ENCODE results near the gene MCC. TPM values are rescaled to one million over a fixed set of nuclear protein-coding genes. Genes with fewer than 3 reads are reported as not detected.

The MCC gene
- polyA plus RNA-seq, 4 donors, result 26.8 to 36.7 (median 33.1) TPM

GRCh38 chr5:113376640-113377039, 111.6 kb downstream of the MCC start:
- DNase-seq (ENCODE audit: low read depth in 4 of 4, low spot score in 3 of 4), result no peak

GRCh38 chr5:113375480-113376060, 112.7 kb downstream of the MCC start:
- peak in 3 of 4 donors; percentile 41 to 49 (median 47) for DNase-seq (ENCODE audit: low read depth in 4 of 4, low spot score in 3 of 4)

GRCh38 chr5:113373426-113373825, 114.8 kb downstream of the MCC start:
- DNase-seq (ENCODE audit: low read depth in 4 of 4, low spot score in 3 of 4), result no peak

- DNase-seq (ENCODE audit: low read depth in 4 of 4, low spot score in 3 of 4), result peak; percentile 42 to 53 (median 49)
Measured at GRCh38 chr5:113371721-113372196, 116.5 kb downstream of the MCC start.

- DNase-seq (ENCODE audit: low read depth in 4 of 4, low spot score in 3 of 4), result no peak
Measured at GRCh38 chr5:113367586-113367985, 120.7 kb downstream of the MCC start.

- DNase-seq (ENCODE audit: low read depth in 4 of 4, low spot score in 3 of 4), result no peak
Measured at GRCh38 chr5:113364466-113364865, 123.8 kb downstream of the MCC start.

GRCh38 chr5:113361701-113362100, 126.6 kb downstream of the MCC start:
- no peak for DNase-seq (ENCODE audit: low read depth in 4 of 4, low spot score in 3 of 4)

- DNase-seq (ENCODE audit: low read depth in 4 of 4, low spot score in 3 of 4), result no peak
Measured at GRCh38 chr5:113359419-113359818, 128.8 kb downstream of the MCC start.

GRCh38 chr5:113358696-113359095, 129.6 kb downstream of the MCC start:
- no peak for DNase-seq (ENCODE audit: low read depth in 4 of 4, low spot score in 3 of 4)

- DNase-seq (ENCODE audit: low read depth in 4 of 4, low spot score in 3 of 4), result no peak
Measured at GRCh38 chr5:113357696-113358476, 130.4 kb downstream of the MCC start.

- no peak for DNase-seq (ENCODE audit: low read depth in 4 of 4, low spot score in 3 of 4)
Measured at GRCh38 chr5:113356487-113356886, 131.8 kb downstream of the MCC start.

- no peak for DNase-seq (ENCODE audit: low read depth in 4 of 4, low spot score in 3 of 4)
Measured at GRCh38 chr5:113354055-113354454, 134.2 kb downstream of the MCC start.

GRCh38 chr5:113347572-113347971, 140.7 kb downstream of the MCC start:
- no peak for DNase-seq (ENCODE audit: low read depth in 4 of 4, low spot score in 3 of 4)

- DNase-seq (ENCODE audit: low read depth in 4 of 4, low spot score in 3 of 4), result no peak
Measured at GRCh38 chr5:113344973-113345940, 143.0 kb downstream of the MCC start.

- no peak for DNase-seq (ENCODE audit: low read depth in 4 of 4, low spot score in 3 of 4)
Measured at GRCh38 chr5:113343343-113343742, 144.9 kb downstream of the MCC start.

- DNase-seq (ENCODE audit: low read depth in 4 of 4, low spot score in 3 of 4), result no peak
Measured at GRCh38 chr5:113340537-113340936, 147.7 kb downstream of the MCC start.

- no peak for DNase-seq (ENCODE audit: low read depth in 4 of 4, low spot score in 3 of 4)
Measured at GRCh38 chr5:113338628-113339027, 149.6 kb downstream of the MCC start.

GRCh38 chr5:113337515-113338415, 150.5 kb downstream of the MCC start:
- DNase-seq (ENCODE audit: low read depth in 4 of 4, low spot score in 3 of 4), result no peak

- peak in 2 of 4 donors; percentile 42 to 44 for DNase-seq (ENCODE audit: low read depth in 4 of 4, low spot score in 3 of 4)
Measured at GRCh38 chr5:113336975-113337374, 151.3 kb downstream of the MCC start.

GRCh38 chr5:113333411-113333810, 154.8 kb downstream of the MCC start:
- no peak for DNase-seq (ENCODE audit: low read depth in 4 of 4, low spot score in 3 of 4)

Measured in left renal pelvis (tissue), 4 donors.